Uterus (tissue), 2 donors: ENCODE results near the gene DSN1.

Experiments used
- CTCF ChIP-seq, 4 experiments: fragments of 200-600 bp in 2 of 4; fragments of 450-650 bp in 2 of 4; sonication (generic) in 2 of 4; IDR thresholded peaks; one replicate each; pipeline ENCODE4 v1.5.1; 2016 to 2019; ENCODE audit warnings: antibody characterized with exemption in 4 of 4, mild to moderate bottlenecking in 2 of 4, moderate library complexity in 1 of 4
- POLR2A ChIP-seq, 2 donors: fragments of 450-650 bp; IDR thresholded peaks; one replicate each; pipeline ENCODE4 v1.6.1; 2016; ENCODE audit warnings: antibody characterized with exemption in 2 of 2, mild to moderate bottlenecking in 1 of 2, moderate library complexity in 1 of 2

DNA sequence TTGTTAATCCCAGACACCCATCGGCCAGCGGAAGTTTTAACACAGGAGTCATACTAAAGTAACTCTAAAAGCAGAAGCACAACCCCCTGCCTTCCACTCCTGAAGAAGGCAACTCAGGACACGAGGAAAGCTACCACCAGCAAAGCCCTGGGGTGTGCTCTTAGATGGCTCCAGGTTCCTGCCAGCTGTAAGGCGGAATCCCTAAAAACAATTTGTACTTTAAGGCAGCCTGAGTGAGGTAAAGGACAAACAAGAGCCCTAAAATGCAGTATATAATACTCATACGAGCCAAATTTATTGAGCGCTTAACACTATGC is 36.4 kb downstream of the DSN1 start:
- TF ChIP-seq CTCF (IDR thresholded peaks at IDR 0.05) (no peak), POLR2A (IDR thresholded peaks at IDR 0.05) (no peak)
